PC-3 (cell line): ENCODE results near the gene TSPAN32. TPM values are rescaled to one million over a fixed set of nuclear protein-coding genes. Genes with fewer than 3 reads are reported as not detected.

ENCODE experiments used
- ATAC-seq: fragments of 200-7000 bp; cut with Tn5 transposase; 2 replicates; pipeline ENCODE4 v1.9.1; 2020; ENCODE audit warnings: mild to moderate bottlenecking, moderate library complexity
- BruUV-seq: library from RNA; stranded (reverse); fragments of 400-500 nt; replicated peaks from 2 replicates; lab custom pipeline; 2021; lab: Mats Ljungman, UMichigan
- CTCF ChIA-PET: fragments of 300-600 bp; sonication (Branson Sonifier 250); formaldehyde crosslinking; loops from one replicate; lab custom pipeline; 2022; ENCODE audit warnings: antibody characterized with exemption; lab: Charles Lee
- POLR2A ChIA-PET: fragments of 300-600 bp; sonication (Branson Sonifier 250); formaldehyde crosslinking; loops from one replicate; lab custom pipeline; 2022; ENCODE audit warnings: antibody characterized with exemption; ENCODE audit not compliant: unreplicated experiment; lab: Charles Lee
- DNase-seq: peaks from one replicate; pipeline ENCODE4 v3.0.0-alpha.2; 2015
- H2AFZ ChIP-seq: fragments of 300-600 bp; sonication (generic); 2 replicates; pipeline ENCODE4 v1.6.0; 2016; ENCODE audit warnings: antibody characterized with exemption, low read length
- H3F3A ChIP-seq: fragments of 300-600 bp; sonication (generic); one replicate; pipeline ENCODE4 v1.6.0; 2017; ENCODE audit warnings: antibody characterized with exemption, low read length, control low read depth, mild to moderate bottlenecking; ENCODE audit not compliant: unreplicated experiment
- H3K27ac ChIP-seq: fragments of 300-600 bp; sonication (generic); 2 replicates; pipeline ENCODE4 v1.5.1; 2016; ENCODE audit warnings: mild to moderate bottlenecking, low read length
- H3K27me3 ChIP-seq: fragments of 300-600 bp; sonication (generic); 2 replicates; pipeline ENCODE4 v1.6.1; 2016; ENCODE audit warnings: low read length, mixed read lengths
- H3K36me3 ChIP-seq: fragments of 300-600 bp; sonication (generic); 2 replicates; pipeline ENCODE4 v1.6.1; 2016; ENCODE audit warnings: low read depth, mixed run types, low read length, mixed read lengths
- H3K4me1 ChIP-seq: fragments of 300-600 bp; sonication (generic); 2 replicates; pipeline ENCODE4 v1.5.1; 2016; ENCODE audit warnings: low read length; ENCODE audit not compliant: insufficient read depth
- H3K4me2 ChIP-seq: fragments of 300-600 bp; sonication (generic); 2 replicates; pipeline ENCODE4 v1.6.0; 2016; ENCODE audit warnings: low read length
- H3K4me3 ChIP-seq: fragments of 300-600 bp; sonication (generic); 2 replicates; pipeline ENCODE4 v1.5.1; 2016; ENCODE audit warnings: mild to moderate bottlenecking, low read length, mixed read lengths
- H3K79me2 ChIP-seq: fragments of 300-600 bp; sonication (generic); 2 replicates; pipeline ENCODE4 v1.6.1; 2017; ENCODE audit warnings: low read length, mixed read lengths
- H3K9ac ChIP-seq: fragments of 300-600 bp; sonication (generic); 2 replicates; pipeline ENCODE4 v1.6.0; 2016; ENCODE audit warnings: mild to moderate bottlenecking, low read length
- H3K9me2 ChIP-seq: fragments of 300-600 bp; sonication (generic); replicated peaks from 2 replicates; pipeline ENCODE4 v1.6.1; 2016; ENCODE audit warnings: mixed run types, low read length, mixed read lengths
- H3K9me3 ChIP-seq: fragments of 300-600 bp; sonication (generic); 2 replicates; pipeline ENCODE4 v1.6.1; 2016; ENCODE audit warnings: low read length, mixed read lengths
- H4K20me1 ChIP-seq: fragments of 300-600 bp; sonication (generic); 2 replicates; pipeline ENCODE4 v1.6.1; 2016; ENCODE audit warnings: low read length, mixed read lengths
- EZH2 ChIP-seq: fragments of 300-600 bp; sonication (generic); IDR thresholded peaks from one replicate; pipeline ENCODE4 v1.6.1; 2017; ENCODE audit warnings: antibody characterized with exemption, mild to moderate bottlenecking, low read length; ENCODE audit not compliant: unreplicated experiment
- EZH2phosphoT487 ChIP-seq: fragments of 300-600 bp; sonication (generic); IDR thresholded peaks from 2 replicates; pipeline ENCODE4 v1.6.1; 2018; ENCODE audit warnings: mild to moderate bottlenecking, antibody characterized with exemption, low read length, borderline replicate concordance
- intact Hi-C: fragments of 100-400 bp; cut with micrococcal nuclease; formaldehyde crosslinking; loops from 2 replicates; pipeline ENCODE4 v1.9.0; 2023
- total RNA-seq: library from RNA; depleted of rRNA; stranded (reverse); fragments of >200 nt; gene quantifications from 2 replicates; pipeline ENCODE4 v1.2.3, GENCODE V29; 2014
- TF ChIP-seq, protein P1 (sequence below): fragments of 300-600 bp; sonication (generic); conservative IDR thresholded peaks from 2 replicates; pipeline ENCODE4 v1.5.1; 2017; ENCODE audit warnings: antibody characterized with exemption, low read depth, mild to moderate bottlenecking, low read length

The TSPAN32 gene
- total RNA-seq, 1 experiment from 2014 or later = not detected

DNA sequence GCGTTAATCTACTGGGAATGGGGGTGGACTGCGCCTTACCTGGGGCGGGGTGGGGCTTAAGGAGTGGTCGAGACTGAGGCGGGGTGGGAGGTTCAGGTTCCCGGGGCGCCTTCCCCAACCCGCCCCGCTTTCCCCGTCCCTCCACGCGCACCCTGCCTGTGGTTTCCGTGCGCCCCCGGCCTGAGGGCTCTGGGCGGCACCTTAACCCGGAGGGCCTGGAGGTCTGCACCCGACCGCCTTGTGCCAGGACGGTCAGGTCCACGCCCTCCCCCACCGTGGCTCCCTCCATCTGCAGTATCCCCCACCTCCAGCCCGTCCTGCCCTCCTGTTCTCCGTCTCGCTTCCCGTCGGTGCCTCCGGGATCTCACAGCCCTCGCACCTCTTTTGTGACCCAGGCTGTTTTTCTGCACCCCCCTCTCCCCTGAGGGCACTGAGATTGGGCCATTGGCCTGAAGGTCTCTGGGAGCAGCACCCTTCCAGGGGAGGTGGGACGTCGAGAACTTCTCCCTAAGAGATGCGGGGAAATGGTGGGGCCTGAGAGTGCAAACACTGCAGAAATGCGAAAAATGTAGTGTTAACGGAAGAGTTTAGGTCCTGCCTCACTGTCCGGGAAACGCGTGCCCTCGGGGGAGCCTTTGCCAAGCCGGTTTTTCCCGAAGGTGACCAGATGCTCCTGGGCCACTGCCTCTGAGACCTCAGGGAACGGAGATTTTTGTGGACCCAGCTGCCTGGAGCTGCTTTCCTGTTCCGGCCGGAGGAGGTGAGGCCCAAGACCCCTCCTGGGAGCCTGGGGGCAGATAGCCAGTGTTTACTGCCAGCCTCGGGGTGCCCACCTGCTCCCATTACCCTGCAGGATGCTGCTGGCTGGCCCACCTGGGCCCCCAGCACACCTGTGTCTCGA lies 30.2 kb upstream of the TSPAN32 start:
- Histone ChIP-seq H3K4me2 (no peak overlapping the region), H3K27ac (no peak overlapping the region), H3K4me3 (no peak overlapping the region), H3K4me1 (no peaks in the 10 kb centered on the region; the same call in 1 of the 2 replicates), H3K36me3 (no peaks in the 10 kb centered on the region), H4K20me1 (no peaks in the 10 kb centered on the region), H3K79me2 (no peaks in the 10 kb centered on the region), H2AFZ (no peak overlapping the region), H3K9me2 (no peaks in the 10 kb centered on the region), H3K9ac (no peak overlapping the region), H3K9me3 (no peaks in the 10 kb centered on the region), H3F3A (no peaks in the 10 kb centered on the region), H3K27me3 (0 out of 2 replicates have a peak, but pooled peaks cover 4% of the 10 kb centered on the region)
- BruUV-seq = no TSS peak
- POLR2A ChIA-PET = no interaction called here
- no peak for TF ChIP-seq EZH2
- TF ChIP-seq, protein P1, sequence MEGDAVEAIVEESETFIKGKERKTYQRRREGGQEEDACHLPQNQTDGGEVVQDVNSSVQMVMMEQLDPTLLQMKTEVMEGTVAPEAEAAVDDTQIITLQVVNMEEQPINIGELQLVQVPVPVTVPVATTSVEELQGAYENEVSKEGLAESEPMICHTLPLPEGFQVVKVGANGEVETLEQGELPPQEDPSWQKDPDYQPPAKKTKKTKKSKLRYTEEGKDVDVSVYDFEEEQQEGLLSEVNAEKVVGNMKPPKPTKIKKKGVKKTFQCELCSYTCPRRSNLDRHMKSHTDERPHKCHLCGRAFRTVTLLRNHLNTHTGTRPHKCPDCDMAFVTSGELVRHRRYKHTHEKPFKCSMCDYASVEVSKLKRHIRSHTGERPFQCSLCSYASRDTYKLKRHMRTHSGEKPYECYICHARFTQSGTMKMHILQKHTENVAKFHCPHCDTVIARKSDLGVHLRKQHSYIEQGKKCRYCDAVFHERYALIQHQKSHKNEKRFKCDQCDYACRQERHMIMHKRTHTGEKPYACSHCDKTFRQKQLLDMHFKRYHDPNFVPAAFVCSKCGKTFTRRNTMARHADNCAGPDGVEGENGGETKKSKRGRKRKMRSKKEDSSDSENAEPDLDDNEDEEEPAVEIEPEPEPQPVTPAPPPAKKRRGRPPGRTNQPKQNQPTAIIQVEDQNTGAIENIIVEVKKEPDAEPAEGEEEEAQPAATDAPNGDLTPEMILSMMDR = no peak
- no peak for TF ChIP-seq EZH2phosphoT487
- no peak for DNase-seq
- intact Hi-C loops = no loop called here
- ATAC-seq = no peak
- CTCF ChIA-PET = no interaction called here

DNA sequence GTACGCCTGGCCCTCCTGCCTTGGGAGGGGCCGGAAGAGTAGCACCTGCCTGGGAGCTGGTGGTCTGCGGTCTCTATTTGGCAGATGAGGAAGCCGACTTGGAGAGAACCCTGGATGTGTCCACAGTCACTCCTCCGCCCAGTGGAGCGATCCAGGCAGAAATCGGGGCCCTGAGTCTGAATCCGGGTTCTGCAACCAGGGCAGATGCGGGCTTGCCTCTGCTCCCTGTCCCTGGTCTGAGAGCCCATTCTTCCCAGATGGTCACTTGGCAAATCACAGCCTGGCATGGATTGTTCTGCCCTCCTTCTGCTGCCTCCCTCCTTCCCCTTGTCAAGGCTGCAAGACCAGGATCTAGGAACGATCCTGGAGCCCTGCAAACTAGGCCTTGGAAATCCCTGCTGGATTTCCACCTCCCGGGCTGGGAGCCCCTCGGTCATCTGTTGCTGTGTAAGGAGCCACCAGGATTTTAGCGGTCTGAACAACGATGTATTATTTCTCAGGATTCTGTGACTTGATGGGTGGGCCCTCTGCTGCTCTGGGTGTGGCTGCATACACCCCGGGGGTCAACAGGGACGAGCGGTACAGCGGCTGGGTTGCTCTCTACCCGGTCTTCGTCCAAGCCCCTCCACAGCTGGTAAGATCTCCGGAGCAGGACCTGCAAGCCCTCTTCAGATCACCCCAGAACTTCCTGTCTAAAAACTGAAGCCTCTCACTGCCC lies 29.4 kb upstream of the TSPAN32 start:
- ATAC-seq (no peak), DNase-seq (no peak)
- 0 out of 2 replicates have a peak, but pooled peaks cover 4% of the 10 kb centered on the region for H3K27me3 ChIP-seq
- H3F3A ChIP-seq = no peaks in the 10 kb centered on the region
- H3K4me3 ChIP-seq = no peak overlapping the region
- H3K9ac ChIP-seq = no peak overlapping the region
- H3K9me3 ChIP-seq = no peaks in the 10 kb centered on the region
- no peaks in the 10 kb centered on the region for H4K20me1 ChIP-seq
- no peak overlapping the region for H3K27ac ChIP-seq
- H3K79me2 ChIP-seq = no peaks in the 10 kb centered on the region
- H3K4me2 ChIP-seq = no peak overlapping the region
- intact Hi-C loops = no loop called here
- H2AFZ ChIP-seq = no peak overlapping the region
- ChIA-PET POLR2A (no interaction called here), CTCF (no interaction called here)
- no TSS peak for BruUV-seq
- H3K9me2 ChIP-seq = no peaks in the 10 kb centered on the region
- TF ChIP-seq EZH2 (no peak), EZH2phosphoT487 (no peak)
- TF ChIP-seq, protein P1 = no peak
- H3K36me3 ChIP-seq = no peaks in the 10 kb centered on the region
- no peaks in the 10 kb centered on the region; the same call in 1 of the 2 replicates for H3K4me1 ChIP-seq
